Effector memory CD8-positive, alpha-beta T cell (primary cell): ENCODE data around the gene HSBP1.

ENCODE experiments used
- ATAC-seq: fragments of 150-1000 bp; cut with Tn5 transposase; replicated peaks from 2 replicates; pipeline ENCODE4 v1.10.0; 2021; ENCODE audit warnings: mild to moderate bottlenecking, moderate library complexity
- DNase-seq, 3 experiments: peaks; one replicate each; pipeline ENCODE4 v3.0.0; 2021
- H3K27ac Mint-ChIP-seq, 2 donors: one replicate each; pipeline ENCODE4 v1.8.0; 2022; ENCODE audit warnings: mild to moderate bottlenecking in 2 of 2, mixed read lengths in 2 of 2, moderate library complexity in 2 of 2
- H3K27me3 Mint-ChIP-seq, 2 donors: one replicate each; pipeline ENCODE4 v1.8.0; 2022; ENCODE audit warnings: mixed read lengths in 2 of 2
- H3K36me3 Mint-ChIP-seq: one replicate; pipeline ENCODE4 v1.8.0; 2022; ENCODE audit warnings: mild to moderate bottlenecking, moderate library complexity, mixed read lengths; ENCODE audit not compliant: insufficient read depth
- H3K4me1 Mint-ChIP-seq, 2 donors: one replicate each; pipeline ENCODE4 v1.8.0; 2022; ENCODE audit warnings: low read depth in 2 of 2, mixed read lengths in 2 of 2
- H3K4me3 Mint-ChIP-seq, 2 donors: one replicate each; pipeline ENCODE4 v1.8.0; 2022; ENCODE audit warnings: mild to moderate bottlenecking in 2 of 2, mixed read lengths in 2 of 2, moderate library complexity in 2 of 2
- H3K9me3 Mint-ChIP-seq, 2 donors: one replicate each; pipeline ENCODE4 v1.8.0; 2022; ENCODE audit warnings: mixed read lengths in 2 of 2

Gene HSBP1

DNA sequence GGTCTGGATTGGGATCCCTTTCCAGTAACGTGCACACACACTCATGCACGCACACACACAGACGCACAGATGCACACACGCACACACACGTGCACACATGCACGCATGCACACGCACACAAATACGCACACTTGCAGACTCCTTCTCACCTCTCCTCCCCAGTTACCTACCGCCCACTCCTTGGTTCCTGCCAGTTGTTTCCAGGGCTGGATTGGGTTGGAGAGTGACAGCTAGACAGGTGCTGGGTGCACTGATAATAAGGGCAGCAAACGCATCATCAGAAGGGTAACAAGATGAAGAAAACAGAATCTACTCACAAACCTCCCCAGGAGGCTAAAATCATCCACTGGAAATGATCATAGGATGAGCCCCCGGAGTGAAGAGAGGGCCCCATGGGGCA, 45.0 kb downstream of the HSBP1 start:
- Mint-ChIP-seq H3K36me3 (no peaks in the 10 kb centered on the region), H3K4me1 (no peaks in the 10 kb centered on the region), H3K4me3 (no peak overlapping the region), H3K27me3 (peaks cover 16 to 56% of the 10 kb centered on the region in 2 donors), H3K27ac (no peak overlapping the region), H3K9me3 (no peaks in the 10 kb centered on the region)
- no peak for ATAC-seq
- DNase-seq, result no peak

DNA sequence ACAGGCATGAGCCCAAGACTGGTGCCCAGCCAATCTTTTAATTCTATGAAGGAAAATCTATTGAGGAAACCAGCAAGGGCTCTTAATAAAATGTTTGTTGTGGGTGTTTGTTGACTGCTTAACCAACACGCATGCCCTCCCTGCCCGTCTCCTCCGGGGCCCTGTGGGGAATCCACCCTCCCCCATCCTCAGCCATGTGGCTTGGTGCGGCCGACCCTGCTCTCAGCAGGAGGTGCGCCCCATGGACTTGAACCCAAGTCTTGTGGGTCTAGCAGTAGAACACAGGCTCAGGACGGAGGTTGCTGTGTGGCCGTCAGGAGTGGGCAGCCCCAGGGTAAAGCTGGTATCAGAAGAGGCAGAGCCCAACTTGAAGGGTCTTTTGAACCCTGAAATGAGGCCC, 46.1 kb downstream of the HSBP1 start:
- H3K9me3 Mint-ChIP-seq, result no peaks in the 10 kb centered on the region
- peaks cover 20 to 66% of the 10 kb centered on the region in 2 donors for H3K27me3 Mint-ChIP-seq
- no peaks in the 10 kb centered on the region for H3K36me3 Mint-ChIP-seq
- ATAC-seq (no peak), DNase-seq (no peak)
- H3K4me3 Mint-ChIP-seq, result no peak overlapping the region
- no peak overlapping the region for H3K27ac Mint-ChIP-seq
- H3K4me1 Mint-ChIP-seq, result no peaks in the 10 kb centered on the region

DNA sequence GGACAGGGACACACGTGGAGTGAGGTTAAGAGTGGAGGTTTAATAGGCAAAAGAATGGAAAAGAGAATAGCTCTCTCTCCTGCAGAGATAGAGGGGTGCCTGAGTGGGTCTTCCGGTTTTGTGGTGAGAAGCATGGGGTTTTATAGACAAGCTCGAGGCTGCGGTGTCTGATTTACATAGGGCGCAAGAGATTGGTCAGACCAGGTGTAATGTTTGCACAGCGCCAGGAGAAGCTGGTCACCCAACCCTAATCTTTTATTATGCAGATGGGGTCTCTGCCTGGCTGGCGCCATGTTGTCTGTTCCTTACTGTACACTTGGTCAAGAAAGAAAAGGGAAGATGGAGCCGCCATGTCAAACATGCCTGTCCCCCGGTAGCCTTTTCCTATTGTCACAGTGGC, 46.6 kb downstream of the HSBP1 start:
- Mint-ChIP-seq H3K4me3 (no peak overlapping the region), H3K9me3 (no peaks in the 10 kb centered on the region), H3K4me1 (no peaks in the 10 kb centered on the region)

DNA sequence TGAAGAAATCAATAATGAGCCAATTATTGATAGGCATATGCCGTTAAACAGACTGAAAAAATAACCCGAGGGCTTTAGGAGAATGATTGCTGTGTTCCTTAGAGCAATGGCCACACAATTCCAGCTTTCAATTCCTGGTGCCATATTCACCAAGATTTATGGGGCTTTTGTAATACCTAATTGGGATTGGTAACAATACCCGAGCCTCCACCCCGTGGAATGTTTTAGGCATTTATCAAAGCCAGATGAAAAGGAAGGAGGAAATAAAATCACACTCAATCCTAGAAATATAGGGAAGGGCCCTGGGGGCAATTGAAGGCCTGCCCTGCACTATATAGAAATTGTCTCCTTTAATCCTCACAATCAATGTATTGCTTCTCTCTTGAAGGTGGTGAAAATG, 49.0 kb downstream of the HSBP1 start:
- peaks cover 12 to 62% of the 10 kb centered on the region in 2 donors for H3K27me3 Mint-ChIP-seq
- DNase-seq (no peak), ATAC-seq (no peak)
- no peak overlapping the region for H3K27ac Mint-ChIP-seq
- no peaks in the 10 kb centered on the region for H3K4me1 Mint-ChIP-seq
- H3K4me3 Mint-ChIP-seq, result no peak overlapping the region
- no peaks in the 10 kb centered on the region for H3K9me3 Mint-ChIP-seq
- no peaks in the 10 kb centered on the region for H3K36me3 Mint-ChIP-seq

More for the DNA sequence above, 46.6 kb downstream of the HSBP1 start:
- Mint-ChIP-seq H3K36me3 (no peaks in the 10 kb centered on the region), H3K27ac (no peak overlapping the region), H3K27me3 (peaks cover 20 to 71% of the 10 kb centered on the region in 2 donors)
- DNase-seq, result no peak
- ATAC-seq, result no peak

DNA sequence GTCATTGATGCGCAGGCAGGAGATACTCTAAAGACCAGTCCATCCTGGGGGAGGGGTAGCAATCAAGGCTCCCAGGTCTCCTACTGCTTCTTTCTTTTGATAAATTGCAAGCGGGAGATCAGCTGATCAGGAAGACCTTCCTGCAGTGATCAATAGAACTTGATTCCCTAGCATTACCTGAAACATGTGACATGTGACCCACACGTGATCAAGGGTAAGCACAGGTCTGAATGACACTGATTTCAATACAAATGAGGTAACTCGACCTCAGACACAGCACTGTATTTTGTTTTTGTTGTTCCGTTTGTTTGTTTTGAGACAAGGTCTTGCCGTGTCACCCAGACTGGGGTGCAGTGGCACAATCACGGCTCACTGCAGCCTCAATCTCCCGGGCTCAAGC, 51.5 kb downstream of the HSBP1 start:
- Mint-ChIP-seq H3K4me3 (no peak overlapping the region), H3K27me3 (peaks cover 12 to 52% of the 10 kb centered on the region in 2 donors), H3K36me3 (no peaks in the 10 kb centered on the region), H3K4me1 (no peaks in the 10 kb centered on the region), H3K9me3 (peaks cover 0 to 2% of the 10 kb centered on the region in 2 donors), H3K27ac (no peak overlapping the region)
- no peak for DNase-seq
- ATAC-seq, result no peak

DNA sequence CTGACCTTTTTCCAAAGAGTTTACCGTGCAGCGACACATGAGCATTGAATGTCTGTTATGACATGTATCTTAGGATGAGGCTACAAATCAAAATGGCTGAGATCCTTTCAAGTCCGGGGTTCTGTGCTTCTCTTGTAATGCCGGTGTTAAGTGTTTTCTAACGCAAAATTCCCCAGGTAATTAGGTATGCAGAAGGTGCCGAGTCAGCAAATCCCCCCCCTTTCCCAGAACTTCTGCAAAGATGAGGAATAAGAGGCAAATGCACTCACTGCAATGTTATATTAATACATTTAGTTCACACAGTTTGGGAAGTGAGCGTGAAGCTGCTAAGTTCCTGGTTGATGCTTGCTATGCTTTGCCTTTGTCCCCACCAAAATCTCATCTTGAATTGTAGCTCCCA, 54.9 kb downstream of the HSBP1 start:
- H3K27me3 Mint-ChIP-seq, result peaks cover 27 to 45% of the 10 kb centered on the region in 2 donors
- DNase-seq (no peak), ATAC-seq (no peak)
- no peaks in the 10 kb centered on the region for H3K36me3 Mint-ChIP-seq
- H3K9me3 Mint-ChIP-seq, result peaks cover 7 to 14% of the 10 kb centered on the region in 2 donors
- H3K4me3 Mint-ChIP-seq, result no peak overlapping the region
- H3K4me1 Mint-ChIP-seq, result no peaks in the 10 kb centered on the region
- H3K27ac Mint-ChIP-seq, result no peak overlapping the region

DNA sequence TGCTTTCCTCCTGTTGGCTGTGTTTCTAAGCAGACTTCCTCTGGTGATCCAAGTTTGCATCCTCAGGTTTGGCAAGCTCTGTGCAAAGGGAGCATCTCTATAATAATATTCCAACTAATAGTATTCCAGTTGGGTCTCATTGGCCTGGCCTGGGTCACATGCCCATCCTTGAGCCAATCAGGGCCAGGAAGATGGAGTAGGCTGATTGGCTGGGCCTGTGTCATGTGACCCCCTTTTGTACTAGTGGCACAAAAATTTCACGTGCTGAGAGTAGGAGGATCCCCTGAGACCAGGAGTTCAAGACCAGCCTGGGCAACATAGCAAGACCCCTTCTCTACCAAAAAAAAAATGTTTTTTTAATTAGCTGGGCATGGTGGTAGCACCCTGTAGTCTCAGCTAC, 55.9 kb downstream of the HSBP1 start:
- Mint-ChIP-seq H3K27me3 (peaks cover 30 to 45% of the 10 kb centered on the region in 2 donors), H3K36me3 (no peaks in the 10 kb centered on the region), H3K9me3 (peaks cover 7 to 15% of the 10 kb centered on the region in 2 donors), H3K4me3 (no peak overlapping the region), H3K4me1 (no peaks in the 10 kb centered on the region), H3K27ac (no peak overlapping the region)
- no peak for DNase-seq
- ATAC-seq, result no peak
